ENCODE measurements around the gene SETSIP.
"Not testable (repeated sequence)": the region's sequence is repeated elsewhere in the genome, so short reads cannot be mapped to it uniquely, and the experiment has no call there.

The SETSIP gene

GRCh38 chr1:92026806-92027205 is 48.4 kb downstream of the SETSIP start:
- Histone ChIP-seq H3K27me3 (ENCODE audit: insufficient read depth, low read length) (no peaks in the 10 kb centered on the region), H2AFZ (ENCODE audit: low read length, unreplicated experiment) (no peak overlapping the region), H3K36me3 (ENCODE audit: insufficient read depth, low read length) (no peaks in the 10 kb centered on the region), H3K4me1 (ENCODE audit: control insufficient read depth, insufficient read depth, low read length, unreplicated experiment) (no peaks in the 10 kb centered on the region), H3K4me3 (ENCODE audit: low read depth, low read length) (no peak overlapping the region), H3K79me2 (ENCODE audit: control insufficient read depth, insufficient read depth, low read length, unreplicated experiment) (no peaks in the 10 kb centered on the region), H3K27ac (ENCODE audit: low read depth, low read length) (no peak overlapping the region)

GRCh38 chr1:92026042-92026441 is 49.2 kb downstream of the SETSIP start:
- not testable (repeated sequence) for H2AFZ ChIP-seq (ENCODE audit: low read length, unreplicated experiment); H3K79me2 ChIP-seq (ENCODE audit: control insufficient read depth, insufficient read depth, low read length, unreplicated experiment); H3K27ac ChIP-seq (ENCODE audit: low read depth, low read length); H3K36me3 ChIP-seq (ENCODE audit: insufficient read depth, low read length); H3K4me3 ChIP-seq (ENCODE audit: low read depth, low read length); H3K4me1 ChIP-seq (ENCODE audit: control insufficient read depth, insufficient read depth, low read length, unreplicated experiment); H3K27me3 ChIP-seq (ENCODE audit: insufficient read depth, low read length)
